NCI-H128 (cell line): Measurements from ENCODE around the gene AQP11.
A peak's percentile ranks its signal among the peaks of the same experiment; 100 is the strongest.
"Not testable (repeated sequence)": the region's sequence is repeated elsewhere in the genome, so short reads cannot be mapped to it uniquely, and the experiment has no call there.

Experiments
- DNase-seq: peaks from one replicate; lab custom pipeline; 2025; ENCODE audit not compliant: unreplicated experiment; lab: John Stamatoyannopoulos, UW

Gene AQP11

DNA sequence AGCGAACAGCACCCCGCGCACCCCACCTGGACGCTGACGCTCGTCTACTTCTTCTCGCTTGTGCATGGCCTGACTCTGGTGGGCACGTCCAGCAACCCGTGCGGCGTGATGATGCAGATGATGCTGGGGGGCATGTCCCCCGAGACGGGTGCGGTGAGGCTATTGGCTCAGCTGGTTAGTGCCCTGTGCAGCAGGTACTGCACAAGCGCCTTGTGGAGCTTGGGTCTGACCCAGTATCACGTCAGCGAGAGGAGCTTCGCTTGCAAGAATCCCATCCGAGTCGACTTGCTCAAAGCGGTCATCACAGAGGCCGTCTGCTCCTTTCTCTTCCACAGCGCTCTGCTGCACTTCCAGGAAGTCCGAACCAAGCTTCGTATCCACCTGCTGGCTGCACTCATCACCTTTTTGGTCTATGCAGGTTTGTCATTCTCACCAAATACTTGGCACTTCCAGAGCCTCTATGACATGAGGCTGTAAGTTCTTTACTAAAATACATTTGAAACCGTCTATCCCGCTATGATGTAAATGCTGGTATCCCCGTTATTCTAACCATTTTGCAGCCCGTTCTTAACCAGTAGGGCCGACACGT, 535 bp downstream of the AQP11 start:
- peak; percentile 60 for DNase-seq

GRCh38 chr11:77592727-77593126, 3.0 kb downstream of the AQP11 start:
- DNase-seq = peak; percentile 46

DNA sequence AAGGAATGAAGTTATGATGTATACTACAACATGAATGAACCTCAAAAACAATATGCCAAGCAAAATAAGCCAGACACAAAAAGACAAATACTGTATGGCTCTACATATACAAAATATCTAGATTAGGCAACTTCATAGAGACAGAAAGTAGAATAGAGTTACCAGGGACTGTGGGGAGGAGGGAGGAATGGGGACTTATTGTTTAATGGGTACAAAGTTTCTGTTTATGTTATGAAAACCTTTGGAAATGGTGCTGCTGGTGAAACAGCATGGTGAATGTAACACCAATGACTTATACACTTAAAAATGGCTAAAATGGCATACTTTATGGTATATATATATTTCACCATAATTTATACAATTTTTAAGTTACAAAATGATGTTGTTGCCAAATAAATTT, 4.1 kb downstream of the AQP11 start:
- DNase-seq = no peak

DNA sequence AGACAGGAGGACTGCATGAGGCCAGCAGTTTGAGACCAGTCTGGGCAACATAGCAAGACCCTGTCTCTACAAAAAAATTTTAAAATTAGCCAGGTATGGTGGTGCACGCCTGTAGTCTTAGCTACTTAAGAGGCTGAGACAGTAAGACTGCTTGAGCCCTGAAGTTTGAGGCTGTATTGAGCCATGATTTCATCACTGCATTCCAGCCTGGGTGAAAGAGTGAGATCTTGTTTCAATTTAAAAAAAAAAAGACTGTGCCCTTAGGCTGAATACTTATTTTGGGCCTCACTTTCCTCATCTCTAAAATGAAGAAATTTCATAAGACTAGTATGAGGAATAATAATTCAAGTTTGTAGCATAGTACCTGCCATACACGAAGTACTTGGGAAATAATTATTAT, 6.9 kb downstream of the AQP11 start:
- DNase-seq = no peak

DNA sequence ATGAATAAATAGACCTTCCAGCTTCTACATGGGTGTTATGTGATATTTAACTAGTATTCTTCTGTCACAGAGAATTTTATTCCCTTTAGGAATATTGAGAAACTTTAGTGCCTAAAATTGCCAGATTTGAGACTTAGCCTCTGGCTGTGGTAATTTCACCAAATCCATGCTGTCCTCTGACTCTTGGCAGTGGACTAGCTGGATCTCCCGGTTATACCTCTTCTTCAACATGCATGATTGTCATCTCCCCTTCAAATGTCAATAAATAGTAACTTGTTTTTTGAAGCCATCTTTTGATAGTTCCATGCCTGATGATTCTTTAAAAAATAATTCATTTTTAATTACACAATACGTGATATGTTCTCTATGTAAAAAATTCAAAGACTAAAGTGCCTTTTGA, 8.4 kb downstream of the AQP11 start:
- DNase-seq = no peak

- DNase-seq = no peak
These were observed 12.8 kb downstream of the AQP11 start for GRCh38 chr11:77602381-77603088.

GRCh38 chr11:77604281-77604680, 14.5 kb downstream of the AQP11 start:
- DNase-seq = no peak

GRCh38 chr11:77609234-77609633, 19.5 kb downstream of the AQP11 start:
- DNase-seq = no peak

GRCh38 chr11:77611921-77612320, 22.2 kb downstream of the AQP11 start:
- no peak for DNase-seq

GRCh38 chr11:77617892-77618291, 28.1 kb downstream of the AQP11 start:
- no peak for DNase-seq

- peak; percentile 84 for DNase-seq
These were observed 29.9 kb downstream of the AQP11 start for GRCh38 chr11:77619576-77620198.

DNA sequence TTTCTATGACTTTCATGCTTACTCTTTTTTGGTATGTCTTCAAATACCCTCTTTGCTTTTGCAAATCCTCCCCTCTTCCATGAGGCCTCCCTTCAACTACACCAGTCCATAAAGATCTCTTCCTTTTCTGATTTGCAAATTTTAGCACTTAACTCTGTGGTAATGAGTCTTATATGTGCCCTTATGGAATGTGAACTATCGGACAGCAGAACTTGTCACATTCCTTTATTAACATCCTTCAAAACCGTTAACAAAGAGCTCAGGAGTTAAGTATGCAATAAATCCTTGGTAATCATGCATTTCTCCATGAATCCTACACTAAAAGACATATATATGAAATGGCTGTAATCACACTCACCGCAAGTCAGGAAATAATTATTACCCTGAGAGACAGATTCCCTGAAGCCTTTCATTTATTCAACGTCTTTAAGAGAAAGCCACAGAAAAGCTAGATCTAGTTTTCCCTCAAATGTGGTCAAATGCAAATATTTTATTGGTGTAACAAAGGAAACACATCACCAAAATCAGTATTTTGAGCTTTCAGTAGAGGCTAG, 40.5 kb downstream of the AQP11 start:
- no peak for DNase-seq

- DNase-seq = not testable (repeated sequence)
These were observed 44.2 kb downstream of the AQP11 start for GRCh38 chr11:77633926-77634325.

DNA sequence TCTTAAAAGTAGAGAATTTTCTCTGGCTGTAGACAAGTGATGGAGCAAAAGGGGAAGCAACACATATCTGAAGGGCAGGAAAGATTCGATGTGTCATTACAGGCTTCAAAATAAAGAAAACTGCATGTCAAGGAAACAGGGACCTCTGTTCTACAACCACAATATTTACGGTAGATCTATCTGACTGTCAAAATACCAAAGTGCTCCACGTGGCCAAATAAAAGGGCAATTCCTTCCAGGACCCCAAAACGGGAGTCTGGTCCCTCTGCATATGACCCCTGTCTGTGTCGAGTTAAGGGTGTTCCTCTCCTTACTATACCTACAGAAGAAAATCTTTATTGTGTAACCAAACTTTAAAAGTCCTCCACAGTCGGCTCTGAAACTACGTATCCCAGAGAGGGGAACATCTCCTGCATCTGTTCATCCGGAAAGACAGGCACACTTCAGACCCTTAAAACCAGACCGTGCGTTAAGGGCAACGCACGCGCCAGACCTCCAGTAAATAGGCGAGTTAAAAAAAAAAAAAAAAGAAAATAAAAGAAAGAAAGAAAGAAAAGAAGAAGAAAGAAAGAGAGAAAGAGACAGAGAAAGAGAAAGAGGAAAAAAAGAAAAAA, 47.1 kb downstream of the AQP11 start:
- DNase-seq = no peak

DNA sequence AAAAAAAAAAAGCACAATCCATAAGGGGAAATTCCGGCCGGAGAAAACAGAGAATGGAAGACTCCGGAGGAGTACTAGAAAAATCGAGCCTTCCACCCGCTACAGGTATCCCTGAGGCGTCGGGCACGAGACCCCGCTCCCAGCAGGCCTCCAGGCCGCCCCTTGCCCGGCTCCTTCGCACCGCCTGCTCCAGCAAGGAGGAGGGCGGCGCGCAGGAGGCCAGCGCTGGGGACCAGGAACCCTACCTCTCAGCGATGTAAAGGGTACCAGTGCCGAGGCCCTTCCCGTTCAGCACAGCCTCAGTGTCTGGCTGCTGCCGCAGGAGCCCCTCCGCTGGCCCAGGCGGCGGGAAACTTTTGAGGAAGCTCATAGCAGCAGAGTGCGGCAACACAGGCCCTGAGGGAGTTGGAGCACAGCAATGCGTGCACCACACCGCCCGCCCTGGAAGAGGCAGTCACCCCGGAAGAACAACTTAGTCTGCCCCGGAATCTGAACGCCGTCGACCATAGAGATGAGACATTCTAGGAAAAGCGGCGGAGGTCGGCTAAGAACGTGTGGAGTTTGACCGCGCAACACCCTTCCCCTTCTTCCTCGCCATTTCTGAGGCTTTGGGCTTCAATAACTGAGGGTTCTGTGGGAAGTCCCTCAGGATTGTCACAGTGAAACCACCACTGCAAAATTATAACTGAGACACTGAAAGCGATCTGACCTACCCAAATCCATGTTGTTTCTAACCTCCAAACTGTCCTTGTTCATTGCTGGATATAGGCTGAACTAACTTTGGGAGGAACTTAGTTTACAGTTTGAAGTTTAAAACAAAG, 47.8 kb downstream of the AQP11 start, which contains the start of gene CLNS1A:
TSS of gene CLNS1A (minus strand) at position 450 of the 821 bp plus-strand sequence. CDS start at position 370, 80 bp downstream.
- peak; percentile 87 for DNase-seq

DNA sequence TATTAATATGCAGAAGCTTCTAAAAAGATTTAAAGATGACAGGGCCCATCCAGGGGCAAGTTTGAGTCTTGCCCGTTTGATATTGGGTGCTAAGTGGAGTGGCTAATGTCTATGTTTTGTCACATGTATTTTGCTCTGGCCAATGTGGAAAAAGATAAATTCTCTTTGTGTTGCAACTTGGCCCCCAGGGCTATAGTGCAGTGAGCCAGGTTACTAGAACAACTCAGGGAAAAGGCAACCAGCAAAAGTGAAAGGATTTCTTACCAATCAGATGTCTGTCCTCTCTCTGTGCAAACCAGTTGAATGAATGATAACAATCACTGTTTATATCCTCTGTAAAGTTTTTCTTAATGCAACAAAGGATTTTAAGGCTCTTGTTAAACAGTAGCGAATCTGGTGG, 52.5 kb downstream of the AQP11 start:
- no peak for DNase-seq

DNA sequence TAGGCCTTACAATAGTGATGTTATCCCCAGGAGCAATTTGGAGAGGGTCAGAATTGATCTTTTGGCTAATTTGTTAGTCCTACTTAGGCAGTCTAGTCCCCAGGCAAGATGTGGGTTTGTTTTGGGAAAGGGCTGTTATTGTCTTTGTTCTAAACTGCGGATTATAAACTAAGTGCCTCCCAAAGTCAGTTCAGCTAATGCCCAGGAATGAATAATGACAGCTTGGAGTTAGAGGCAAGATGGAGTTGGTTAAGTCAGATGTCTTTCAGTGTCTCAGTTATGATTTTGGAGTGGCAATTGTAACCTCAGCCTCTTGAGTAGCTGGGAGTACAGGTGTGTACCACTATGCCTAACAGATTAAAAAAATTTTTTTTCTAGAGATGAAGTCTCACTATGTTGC, 55.1 kb downstream of the AQP11 start:
- DNase-seq = no peak

- no peak for DNase-seq
These were observed 58.0 kb downstream of the AQP11 start for GRCh38 chr11:77647654-77648305.

DNA sequence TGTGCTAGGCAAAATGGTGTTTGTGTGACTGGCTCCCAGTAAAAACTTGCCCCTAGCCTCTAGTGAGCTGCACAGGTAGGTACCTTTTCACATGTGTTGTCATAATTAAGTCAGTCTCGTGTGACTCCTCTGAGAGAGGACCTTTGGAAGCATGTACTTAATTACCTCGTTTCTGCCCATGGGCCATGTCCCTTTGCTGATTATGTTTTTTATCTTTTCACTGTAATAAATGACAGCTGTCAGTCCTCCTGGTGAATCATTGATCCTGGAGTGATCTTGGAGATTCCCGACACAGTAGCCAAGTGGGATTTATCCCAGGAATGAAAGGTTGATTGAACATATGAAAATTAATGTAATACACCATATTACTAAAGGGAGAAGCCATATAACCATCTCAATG, 60.4 kb downstream of the AQP11 start:
- no peak for DNase-seq

DNA sequence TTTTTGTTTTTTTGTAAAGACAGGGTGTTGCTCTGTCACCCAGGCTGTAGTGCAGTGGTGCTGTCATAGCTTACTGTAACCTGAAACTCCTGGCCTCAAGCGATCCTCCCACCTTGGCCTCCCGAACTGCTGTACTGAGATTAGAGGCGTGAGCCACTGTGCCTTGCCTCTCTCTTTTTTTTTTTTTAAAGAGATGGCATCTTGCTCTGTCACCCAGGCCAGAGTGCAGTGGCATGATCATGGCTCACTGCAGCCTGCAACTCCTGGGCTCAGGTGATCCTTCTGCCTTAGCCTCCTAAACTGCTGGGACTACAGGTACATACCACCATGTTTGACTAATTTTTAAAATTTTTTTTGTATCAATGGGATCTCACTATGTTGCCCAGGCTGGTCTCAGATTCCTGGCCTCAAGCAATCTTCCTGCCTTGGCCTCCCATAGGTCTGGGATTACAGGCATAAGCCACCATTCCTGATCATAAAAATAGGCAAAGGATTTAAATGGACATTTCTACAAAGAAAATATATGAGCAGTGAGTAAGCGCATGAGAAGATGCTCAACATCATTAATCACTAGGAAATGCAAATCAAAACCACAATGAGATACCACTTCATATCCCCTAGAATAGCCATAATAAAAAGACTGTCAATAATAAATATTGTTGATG, 65.1 kb downstream of the AQP11 start:
- DNase-seq = no peak
